ENCODE data around the gene GGNBP2.
A peak's percentile ranks its signal among the peaks of the same experiment; 100 is the strongest.

The GGNBP2 gene, protein sequence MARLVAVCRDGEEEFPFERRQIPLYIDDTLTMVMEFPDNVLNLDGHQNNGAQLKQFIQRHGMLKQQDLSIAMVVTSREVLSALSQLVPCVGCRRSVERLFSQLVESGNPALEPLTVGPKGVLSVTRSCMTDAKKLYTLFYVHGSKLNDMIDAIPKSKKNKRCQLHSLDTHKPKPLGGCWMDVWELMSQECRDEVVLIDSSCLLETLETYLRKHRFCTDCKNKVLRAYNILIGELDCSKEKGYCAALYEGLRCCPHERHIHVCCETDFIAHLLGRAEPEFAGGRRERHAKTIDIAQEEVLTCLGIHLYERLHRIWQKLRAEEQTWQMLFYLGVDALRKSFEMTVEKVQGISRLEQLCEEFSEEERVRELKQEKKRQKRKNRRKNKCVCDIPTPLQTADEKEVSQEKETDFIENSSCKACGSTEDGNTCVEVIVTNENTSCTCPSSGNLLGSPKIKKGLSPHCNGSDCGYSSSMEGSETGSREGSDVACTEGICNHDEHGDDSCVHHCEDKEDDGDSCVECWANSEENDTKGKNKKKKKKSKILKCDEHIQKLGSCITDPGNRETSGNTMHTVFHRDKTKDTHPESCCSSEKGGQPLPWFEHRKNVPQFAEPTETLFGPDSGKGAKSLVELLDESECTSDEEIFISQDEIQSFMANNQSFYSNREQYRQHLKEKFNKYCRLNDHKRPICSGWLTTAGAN

DNA sequence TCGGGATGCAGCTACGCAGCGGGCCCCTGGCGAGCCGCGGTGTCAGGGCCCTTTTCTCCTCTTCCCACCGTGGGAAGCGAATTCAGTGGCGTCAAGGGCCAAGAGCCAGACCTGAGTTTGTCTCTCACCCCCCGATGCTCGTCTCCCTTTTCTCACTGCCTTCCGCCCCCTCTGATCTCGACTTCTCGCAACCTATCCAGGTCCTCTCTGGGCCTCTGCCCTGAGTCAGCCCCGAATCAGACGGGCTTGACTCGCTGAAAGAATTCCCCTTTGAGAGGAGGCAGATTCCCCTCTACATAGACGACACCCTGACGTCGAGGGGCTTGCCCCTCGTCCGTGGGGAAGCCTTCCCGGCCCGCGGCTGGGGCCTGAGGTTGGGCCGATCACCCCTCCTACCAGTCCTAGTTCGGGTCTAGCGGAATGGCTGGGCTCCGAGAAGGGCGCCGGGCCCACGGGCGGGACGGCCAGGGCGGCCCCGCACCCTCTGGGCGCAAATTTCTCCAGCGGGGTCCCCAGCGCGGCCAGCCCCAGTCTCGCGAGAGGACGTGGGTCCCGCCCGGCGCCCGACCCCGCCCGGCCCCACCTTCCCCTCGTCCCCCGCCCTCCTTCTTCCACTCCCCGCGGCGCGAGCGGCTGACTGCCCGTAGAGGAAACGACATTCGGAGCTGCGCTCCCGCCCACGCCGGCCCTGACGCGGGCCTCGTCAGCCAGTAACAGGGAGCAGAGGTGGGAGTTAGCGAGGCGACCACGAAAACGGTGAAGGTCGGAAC lies at the start of gene GGNBP2:
TSS of gene GGNBP2 (plus strand) at position 613 of the 770 bp plus-strand sequence. CDS start 806 bp downstream, outside the sequence.
- TF ChIP-seq, protein P1, sequence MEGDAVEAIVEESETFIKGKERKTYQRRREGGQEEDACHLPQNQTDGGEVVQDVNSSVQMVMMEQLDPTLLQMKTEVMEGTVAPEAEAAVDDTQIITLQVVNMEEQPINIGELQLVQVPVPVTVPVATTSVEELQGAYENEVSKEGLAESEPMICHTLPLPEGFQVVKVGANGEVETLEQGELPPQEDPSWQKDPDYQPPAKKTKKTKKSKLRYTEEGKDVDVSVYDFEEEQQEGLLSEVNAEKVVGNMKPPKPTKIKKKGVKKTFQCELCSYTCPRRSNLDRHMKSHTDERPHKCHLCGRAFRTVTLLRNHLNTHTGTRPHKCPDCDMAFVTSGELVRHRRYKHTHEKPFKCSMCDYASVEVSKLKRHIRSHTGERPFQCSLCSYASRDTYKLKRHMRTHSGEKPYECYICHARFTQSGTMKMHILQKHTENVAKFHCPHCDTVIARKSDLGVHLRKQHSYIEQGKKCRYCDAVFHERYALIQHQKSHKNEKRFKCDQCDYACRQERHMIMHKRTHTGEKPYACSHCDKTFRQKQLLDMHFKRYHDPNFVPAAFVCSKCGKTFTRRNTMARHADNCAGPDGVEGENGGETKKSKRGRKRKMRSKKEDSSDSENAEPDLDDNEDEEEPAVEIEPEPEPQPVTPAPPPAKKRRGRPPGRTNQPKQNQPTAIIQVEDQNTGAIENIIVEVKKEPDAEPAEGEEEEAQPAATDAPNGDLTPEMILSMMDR (conservative IDR thresholded peaks at IDR 0.05; ENCODE audit: low read depth, low read length) = no peak
- DNase-seq (ENCODE audit: low read depth) = peak; percentile 97
- peak within 1 kb of the TSS; percentile 98 for H3K4me3 ChIP-seq (ENCODE audit: low read depth, low read length)

DNA sequence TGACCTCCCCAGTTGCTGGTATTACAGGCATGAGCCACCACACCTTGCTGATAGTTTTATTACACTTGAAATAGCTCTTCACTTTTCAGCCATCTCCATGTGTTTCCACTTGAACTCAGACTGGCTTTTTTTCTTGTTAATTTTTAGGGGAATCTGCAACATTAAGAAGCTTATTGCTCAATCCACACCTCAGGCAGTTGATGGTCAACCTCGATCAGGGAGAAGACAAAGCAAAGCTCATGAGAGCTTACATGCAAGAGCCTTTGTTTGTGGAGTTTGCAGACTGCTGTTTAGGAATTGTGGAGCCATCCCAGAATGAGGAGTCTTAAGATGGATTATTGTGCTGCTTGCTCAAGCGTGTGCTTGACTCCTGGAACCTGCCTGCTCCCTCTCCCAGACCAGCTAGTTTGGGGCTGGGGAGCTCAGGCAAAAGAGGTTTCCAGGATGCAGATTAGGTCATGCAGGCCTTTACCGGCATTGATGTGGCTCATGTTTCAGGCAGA lies 49.6 kb upstream of the GGNBP2 start:
- DNase-seq (ENCODE audit: low read depth) = no peak
- H3K4me3 ChIP-seq (ENCODE audit: low read depth, low read length) = no peak overlapping the region
- TF ChIP-seq, protein P1 (conservative IDR thresholded peaks at IDR 0.05; ENCODE audit: low read depth, low read length) = no peak

DNA sequence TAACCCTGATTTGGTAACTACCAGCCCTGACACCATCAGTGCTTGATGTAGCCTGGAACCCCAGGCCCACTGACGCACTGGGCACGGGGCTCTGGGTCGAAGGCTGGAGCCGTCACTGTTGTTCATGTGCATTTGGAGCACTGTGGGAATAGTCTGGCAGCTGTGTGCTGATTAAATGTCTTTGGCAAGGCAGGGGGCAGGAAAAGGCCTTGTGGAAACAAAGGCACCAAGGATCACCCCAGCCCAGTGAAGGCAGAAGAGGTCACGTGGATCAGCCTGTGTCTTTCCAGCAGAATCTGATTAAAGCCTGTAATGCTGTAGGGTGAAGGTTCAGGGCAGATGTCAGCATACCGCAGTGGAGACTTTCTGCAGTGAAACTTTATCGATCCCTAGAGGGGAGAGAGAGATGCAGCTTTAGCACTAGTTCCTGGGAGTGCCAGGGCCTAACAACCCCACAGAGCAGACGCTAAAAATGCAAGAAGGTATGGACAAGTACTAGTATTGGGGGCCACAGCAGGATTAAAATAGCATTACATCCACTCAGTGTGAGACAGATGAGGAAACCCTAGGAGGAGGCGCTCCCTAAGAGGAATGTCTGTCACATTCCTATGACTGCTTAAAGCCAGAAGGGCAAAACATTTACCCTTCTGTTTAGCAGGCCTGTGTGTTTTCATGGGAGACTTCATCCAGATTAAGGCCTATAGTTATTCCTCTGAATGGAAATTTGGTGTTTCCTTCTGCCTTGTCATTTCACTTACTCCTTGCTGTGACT lies 48.5 kb upstream of the GGNBP2 start:
- TF ChIP-seq, protein P1 (conservative IDR thresholded peaks at IDR 0.05; ENCODE audit: low read depth, low read length) = no peak
- DNase-seq (ENCODE audit: low read depth) = peak; percentile 76
- no peak overlapping the region for H3K4me3 ChIP-seq (ENCODE audit: low read depth, low read length)

DNA sequence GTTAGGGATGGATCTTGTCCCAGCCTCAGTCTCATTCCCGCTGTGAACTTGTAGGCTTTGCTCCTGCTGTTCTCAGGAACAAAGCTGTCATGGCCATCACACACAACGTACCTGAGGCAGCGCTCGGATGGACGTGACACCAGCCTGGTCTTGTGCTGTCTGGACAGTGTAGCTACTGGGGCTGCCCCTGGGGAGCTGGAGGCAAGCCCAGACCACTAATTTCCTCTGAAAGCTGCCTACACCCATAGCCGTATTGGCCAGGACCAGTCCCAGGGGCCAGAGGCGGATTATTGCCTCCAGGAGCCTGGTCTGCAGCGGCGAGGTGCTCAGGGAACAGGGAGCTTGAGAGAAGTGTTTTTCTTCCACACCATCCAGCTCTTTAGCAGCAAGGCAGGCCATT lies 46.6 kb upstream of the GGNBP2 start:
- DNase-seq (ENCODE audit: low read depth) = no peak
- H3K4me3 ChIP-seq (ENCODE audit: low read depth, low read length) = no peak overlapping the region
- TF ChIP-seq, protein P1 (conservative IDR thresholded peaks at IDR 0.05; ENCODE audit: low read depth, low read length) = no peak

DNA sequence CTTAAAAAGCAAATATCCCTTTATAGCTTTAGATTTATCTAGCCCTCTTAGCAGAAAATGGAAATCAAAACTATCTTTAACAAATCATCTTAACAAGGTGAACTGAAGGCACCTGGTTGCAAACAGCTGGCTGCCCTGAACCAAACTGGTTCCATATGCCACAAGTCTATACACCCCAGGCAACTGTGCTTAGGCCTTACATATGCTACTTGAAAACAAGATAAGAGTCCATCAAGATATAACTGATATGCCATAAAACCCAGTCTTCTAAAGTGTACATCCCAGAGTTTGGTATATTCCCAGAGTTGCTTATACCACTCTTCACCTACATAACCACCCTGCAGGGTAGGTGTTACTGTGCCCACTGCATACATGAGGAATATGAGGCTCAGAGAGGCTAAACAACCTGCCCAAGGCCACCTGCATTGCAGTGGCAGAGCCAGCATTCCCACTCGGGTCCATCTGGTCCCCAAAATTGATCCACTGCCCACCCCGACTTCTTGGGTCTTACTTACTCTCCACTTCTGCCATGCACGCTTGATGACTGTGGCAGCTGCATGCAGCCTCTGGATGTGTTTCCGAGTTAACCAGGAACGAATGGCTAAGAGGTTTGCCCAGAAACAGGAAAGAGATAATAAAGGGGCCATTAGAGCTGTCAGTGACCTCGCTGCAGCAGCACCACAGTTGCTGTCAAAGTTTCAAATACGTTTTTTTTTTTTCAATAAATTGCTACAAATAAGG lies 46.0 kb upstream of the GGNBP2 start:
- no peak overlapping the region for H3K4me3 ChIP-seq (ENCODE audit: low read depth, low read length)
- TF ChIP-seq, protein P1 (conservative IDR thresholded peaks at IDR 0.05; ENCODE audit: low read depth, low read length) = no peak
- DNase-seq (ENCODE audit: low read depth) = no peak

Data from choroid plexus epithelial cell (primary cell).